ENCODE results near the gene ZNF70. TPM values are rescaled to one million over a fixed set of nuclear protein-coding genes. Genes with fewer than 3 reads are reported as not detected.

The ZNF70 gene
- total RNA-seq, 1 experiment from 2014 or later: 7.1 TPM

DNA sequence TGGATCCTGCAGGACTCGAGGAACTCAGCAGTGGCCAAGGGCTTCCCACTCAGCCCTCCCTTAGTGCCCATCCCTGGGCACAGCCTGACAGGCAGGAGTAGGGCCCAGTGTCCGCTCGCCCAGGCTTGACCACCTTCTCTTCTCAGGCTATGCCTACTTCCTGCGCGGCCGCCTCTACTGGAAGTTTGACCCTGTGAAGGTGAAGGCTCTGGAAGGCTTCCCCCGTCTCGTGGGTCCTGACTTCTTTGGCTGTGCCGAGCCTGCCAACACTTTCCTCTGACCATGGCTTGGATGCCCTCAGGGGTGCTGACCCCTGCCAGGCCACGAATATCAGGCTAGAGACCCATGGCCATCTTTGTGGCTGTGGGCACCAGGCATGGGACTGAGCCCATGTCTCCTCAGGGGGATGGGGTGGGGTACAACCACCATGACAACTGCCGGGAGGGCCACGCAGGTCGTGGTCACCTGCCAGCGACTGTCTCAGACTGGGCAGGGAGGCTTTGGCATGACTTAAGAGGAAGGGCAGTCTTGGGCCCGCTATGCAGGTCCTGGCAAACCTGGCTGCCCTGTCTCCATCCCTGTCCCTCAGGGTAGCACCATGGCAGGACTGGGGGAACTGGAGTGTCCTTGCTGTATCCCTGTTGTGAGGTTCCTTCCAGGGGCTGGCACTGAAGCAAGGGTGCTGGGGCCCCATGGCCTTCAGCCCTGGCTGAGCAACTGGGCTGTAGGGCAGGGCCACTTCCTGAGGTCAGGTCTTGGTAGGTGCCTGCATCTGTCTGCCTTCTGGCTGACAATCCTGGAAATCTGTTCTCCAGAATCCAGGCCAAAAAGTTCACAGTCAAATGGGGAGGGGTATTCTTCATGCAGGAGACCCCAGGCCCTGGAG is 32.6 kb upstream of the ZNF70 start:
- H3K9me3 ChIP-seq (replicated peaks): no peaks in the 10 kb centered on the region
- DNase-seq: no peak
- no peak overlapping the region for H3K27ac ChIP-seq
- peaks cover 31% of the 10 kb centered on the region for H3K4me1 ChIP-seq
- no peak overlapping the region for H3K4me3 ChIP-seq
- H3K27me3 ChIP-seq: no peaks in the 10 kb centered on the region
- H3K36me3 ChIP-seq: no peaks in the 10 kb centered on the region

DNA sequence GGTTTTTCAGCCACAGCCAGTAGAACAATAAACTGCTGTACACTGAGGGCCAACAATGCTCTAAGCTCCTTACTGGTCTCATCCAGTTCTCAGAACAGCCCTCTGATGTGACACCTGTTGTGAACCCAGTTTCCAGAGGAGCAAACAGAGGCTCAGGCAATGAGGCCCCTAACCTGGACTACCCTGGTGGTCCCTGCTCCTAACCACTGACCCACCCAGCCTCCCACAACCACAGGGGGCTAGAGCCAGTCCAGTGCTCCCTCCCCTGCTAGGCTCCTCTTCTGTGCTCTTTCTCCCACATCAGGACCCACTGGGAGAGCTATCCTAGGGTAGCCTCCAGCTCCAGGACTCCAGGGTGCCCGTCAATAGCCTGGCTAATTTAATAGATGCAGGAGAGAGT is 31.8 kb upstream of the ZNF70 start:
- H3K4me3 ChIP-seq: no peak overlapping the region

DNA sequence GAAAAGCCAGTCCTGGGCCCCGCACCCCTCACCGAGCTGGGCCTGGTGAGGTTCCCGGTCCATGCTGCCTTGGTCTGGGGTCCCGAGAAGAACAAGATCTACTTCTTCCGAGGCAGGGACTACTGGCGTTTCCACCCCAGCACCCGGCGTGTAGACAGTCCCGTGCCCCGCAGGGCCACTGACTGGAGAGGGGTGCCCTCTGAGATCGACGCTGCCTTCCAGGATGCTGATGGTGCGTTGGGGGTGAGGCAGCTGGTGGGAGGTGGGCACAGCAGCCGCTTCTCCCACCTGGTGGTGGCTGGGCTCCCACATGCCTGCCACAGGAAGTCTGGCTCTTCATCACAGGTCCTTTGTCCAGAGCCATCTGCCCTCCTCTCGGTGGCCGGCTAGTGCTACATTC is 31.3 kb upstream of the ZNF70 start:
- Histone ChIP-seq H3K27me3 (no peaks in the 10 kb centered on the region), H3K4me1 (peaks cover 42% of the 10 kb centered on the region), H3K9me3 (replicated peaks) (no peaks in the 10 kb centered on the region), H3K36me3 (no peaks in the 10 kb centered on the region), H3K27ac (no peak overlapping the region), H3K4me3 (no peak overlapping the region)
- no peak for DNase-seq

More for the DNA sequence above, 31.8 kb upstream of the ZNF70 start:
- H3K9me3 ChIP-seq (replicated peaks): no peaks in the 10 kb centered on the region
- H3K27me3 ChIP-seq: no peaks in the 10 kb centered on the region
- no peak for DNase-seq
- H3K27ac ChIP-seq: no peak overlapping the region
- H3K4me1 ChIP-seq: peaks cover 39% of the 10 kb centered on the region
- no peaks in the 10 kb centered on the region for H3K36me3 ChIP-seq

DNA sequence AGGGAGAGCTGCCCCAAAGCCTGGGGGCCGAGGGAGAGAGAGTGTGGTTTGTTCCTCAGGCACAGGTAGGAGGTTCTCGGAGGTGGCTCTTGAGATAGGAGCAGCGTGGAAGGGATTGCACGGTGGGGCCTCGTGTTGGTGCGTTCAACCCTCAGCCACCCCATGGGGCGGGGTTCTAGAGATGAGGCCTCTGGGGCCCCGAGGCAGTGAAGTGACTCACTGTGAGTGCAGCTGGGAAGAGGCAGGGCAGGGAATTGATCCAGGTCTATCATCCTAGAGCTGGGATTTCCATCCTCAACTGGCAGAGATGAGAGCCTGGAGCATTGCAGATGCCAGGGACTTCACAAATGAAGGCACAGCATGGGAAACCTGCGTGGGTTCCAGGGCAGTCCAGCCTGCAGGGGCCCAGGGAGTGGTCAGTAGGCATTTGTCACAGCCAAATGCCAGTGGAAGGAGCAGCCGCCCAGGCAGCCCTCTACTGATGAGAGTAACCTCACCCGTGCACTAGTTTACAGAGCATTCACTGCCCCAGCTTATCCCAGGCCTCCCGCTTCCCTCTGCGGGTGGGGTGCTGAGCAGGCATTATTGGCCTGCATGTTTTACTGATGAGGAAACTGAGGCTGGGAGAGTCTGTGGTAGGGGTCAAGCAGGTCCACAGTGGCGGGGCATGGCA is 30.7 kb upstream of the ZNF70 start:
- H3K27me3 ChIP-seq: no peaks in the 10 kb centered on the region
- peak overlapping the region; percentile 20 for H3K4me3 ChIP-seq
- no peaks in the 10 kb centered on the region for H3K36me3 ChIP-seq
- H3K4me1 ChIP-seq: peaks cover 42% of the 10 kb centered on the region
- peak; percentile 81 to 82 for DNase-seq
- no peaks in the 10 kb centered on the region for H3K9me3 ChIP-seq (replicated peaks)
- peak overlapping the region; percentile 56 for H3K27ac ChIP-seq

DNA sequence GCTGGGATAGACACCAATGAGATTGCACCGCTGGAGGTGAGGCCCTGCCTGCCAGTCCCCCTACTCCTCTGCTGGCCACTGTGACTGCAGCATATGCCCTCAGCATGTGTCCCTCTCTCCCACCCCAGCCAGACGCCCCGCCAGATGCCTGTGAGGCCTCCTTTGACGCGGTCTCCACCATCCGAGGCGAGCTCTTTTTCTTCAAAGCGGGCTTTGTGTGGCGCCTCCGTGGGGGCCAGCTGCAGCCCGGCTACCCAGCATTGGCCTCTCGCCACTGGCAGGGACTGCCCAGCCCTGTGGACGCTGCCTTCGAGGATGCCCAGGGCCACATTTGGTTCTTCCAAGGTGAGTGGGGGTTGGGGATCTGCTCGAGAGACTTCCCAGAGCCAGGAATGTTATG is 30.2 kb upstream of the ZNF70 start:
- peak; percentile 72 to 76 for DNase-seq
- Histone ChIP-seq H3K9me3 (replicated peaks) (no peaks in the 10 kb centered on the region), H3K27ac (peak overlapping the region; percentile 56), H3K4me1 (peaks cover 47% of the 10 kb centered on the region), H3K36me3 (no peaks in the 10 kb centered on the region), H3K4me3 (peak overlapping the region; percentile 20), H3K27me3 (no peaks in the 10 kb centered on the region)

DNA sequence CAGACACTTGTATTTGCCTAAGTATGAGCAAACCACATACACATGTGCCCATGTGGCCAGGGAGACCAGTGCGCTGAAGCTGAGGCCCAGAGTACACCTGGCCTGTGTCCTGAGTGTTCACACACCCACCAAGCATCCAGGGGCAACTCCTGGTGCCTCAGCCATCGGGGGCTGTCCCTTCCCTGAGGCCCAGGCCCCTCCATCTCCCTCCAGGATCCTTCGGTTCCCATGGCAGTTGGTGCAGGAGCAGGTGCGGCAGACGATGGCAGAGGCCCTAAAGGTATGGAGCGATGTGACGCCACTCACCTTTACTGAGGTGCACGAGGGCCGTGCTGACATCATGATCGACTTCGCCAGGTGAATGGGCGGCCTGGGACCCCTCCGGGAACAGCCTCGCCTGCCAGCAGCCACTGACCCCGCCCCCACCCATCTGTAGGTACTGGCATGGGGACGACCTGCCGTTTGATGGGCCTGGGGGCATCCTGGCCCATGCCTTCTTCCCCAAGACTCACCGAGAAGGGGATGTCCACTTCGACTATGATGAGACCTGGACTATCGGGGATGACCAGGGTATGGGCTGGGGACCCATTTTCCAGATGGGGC is 29.3 kb upstream of the ZNF70 start:
- no peak overlapping the region for H3K27ac ChIP-seq
- no peak overlapping the region for H3K4me3 ChIP-seq
- H3K4me1 ChIP-seq: peaks cover 54% of the 10 kb centered on the region
- no peak for DNase-seq
- no peaks in the 10 kb centered on the region for H3K9me3 ChIP-seq (replicated peaks)
- H3K27me3 ChIP-seq: no peaks in the 10 kb centered on the region
- no peaks in the 10 kb centered on the region for H3K36me3 ChIP-seq

DNA sequence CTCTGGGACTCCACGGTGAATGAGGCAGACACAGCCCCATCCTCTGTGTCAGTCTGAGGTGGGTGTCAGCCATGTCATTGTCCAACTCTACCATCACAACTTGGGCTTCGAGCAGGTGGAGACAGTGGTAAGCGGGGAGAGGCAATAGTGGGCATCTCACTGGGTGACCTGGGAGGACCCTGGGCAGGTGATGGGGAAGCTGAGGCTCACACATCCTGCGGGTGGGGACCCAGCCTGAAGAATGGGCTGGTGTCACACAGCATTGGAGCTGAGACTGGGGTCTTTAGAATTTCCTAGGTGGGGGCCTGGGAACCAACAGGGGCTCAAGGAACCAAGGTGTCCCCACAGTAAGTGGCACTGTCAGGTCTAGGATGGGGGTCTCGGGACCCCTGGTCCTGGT is 28.8 kb upstream of the ZNF70 start:
- Histone ChIP-seq H3K4me3 (no peak overlapping the region), H3K9me3 (replicated peaks) (no peaks in the 10 kb centered on the region), H3K36me3 (no peaks in the 10 kb centered on the region), H3K4me1 (peaks cover 59% of the 10 kb centered on the region), H3K27me3 (no peaks in the 10 kb centered on the region), H3K27ac (no peak overlapping the region)
- no peak for DNase-seq

DNA sequence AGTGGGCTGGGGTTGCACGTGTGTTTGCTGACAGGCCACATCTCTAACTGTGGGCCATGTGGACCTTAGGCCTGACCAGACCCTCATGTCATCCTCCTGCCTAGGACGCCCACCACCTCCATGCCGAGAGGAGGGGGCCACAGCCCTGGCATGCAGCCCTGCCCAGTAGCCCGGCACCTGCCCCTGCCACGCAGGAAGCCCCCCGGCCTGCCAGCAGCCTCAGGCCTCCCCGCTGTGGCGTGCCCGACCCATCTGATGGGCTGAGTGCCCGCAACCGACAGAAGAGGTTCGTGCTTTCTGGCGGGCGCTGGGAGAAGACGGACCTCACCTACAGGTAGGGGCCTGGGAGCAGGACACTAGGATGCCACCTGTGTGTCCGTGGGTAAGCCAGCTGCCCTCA is 28.2 kb upstream of the ZNF70 start:
- no peaks in the 10 kb centered on the region for H3K9me3 ChIP-seq (replicated peaks)
- DNase-seq: no peak
- H3K4me3 ChIP-seq: no peak overlapping the region
- no peaks in the 10 kb centered on the region for H3K27me3 ChIP-seq
- peaks cover 62% of the 10 kb centered on the region for H3K4me1 ChIP-seq
- H3K27ac ChIP-seq: no peak overlapping the region
- H3K36me3 ChIP-seq: no peaks in the 10 kb centered on the region

DNA sequence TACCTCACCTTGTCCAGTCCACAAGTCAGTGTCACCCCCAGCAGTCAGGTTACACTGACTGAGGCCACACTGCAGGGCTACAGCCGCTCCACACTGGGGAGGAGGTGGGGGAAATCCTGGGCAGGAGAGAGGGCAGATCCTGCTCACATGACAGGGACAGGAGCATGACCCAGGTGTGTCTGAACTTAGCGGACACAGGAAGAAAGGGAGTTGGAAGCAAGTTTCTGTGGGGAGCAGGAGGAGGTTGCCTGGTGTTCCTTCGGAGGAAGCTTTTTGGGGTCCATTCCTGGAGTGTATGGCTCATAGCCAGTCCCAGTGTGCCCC is 27.6 kb upstream of the ZNF70 start:
- no peak for DNase-seq
- H3K27ac ChIP-seq: no peak overlapping the region
- no peaks in the 10 kb centered on the region for H3K27me3 ChIP-seq
- no peak overlapping the region for H3K4me3 ChIP-seq
- peaks cover 62% of the 10 kb centered on the region for H3K4me1 ChIP-seq
- no peaks in the 10 kb centered on the region for H3K9me3 ChIP-seq (replicated peaks)
- no peaks in the 10 kb centered on the region for H3K36me3 ChIP-seq

DNA sequence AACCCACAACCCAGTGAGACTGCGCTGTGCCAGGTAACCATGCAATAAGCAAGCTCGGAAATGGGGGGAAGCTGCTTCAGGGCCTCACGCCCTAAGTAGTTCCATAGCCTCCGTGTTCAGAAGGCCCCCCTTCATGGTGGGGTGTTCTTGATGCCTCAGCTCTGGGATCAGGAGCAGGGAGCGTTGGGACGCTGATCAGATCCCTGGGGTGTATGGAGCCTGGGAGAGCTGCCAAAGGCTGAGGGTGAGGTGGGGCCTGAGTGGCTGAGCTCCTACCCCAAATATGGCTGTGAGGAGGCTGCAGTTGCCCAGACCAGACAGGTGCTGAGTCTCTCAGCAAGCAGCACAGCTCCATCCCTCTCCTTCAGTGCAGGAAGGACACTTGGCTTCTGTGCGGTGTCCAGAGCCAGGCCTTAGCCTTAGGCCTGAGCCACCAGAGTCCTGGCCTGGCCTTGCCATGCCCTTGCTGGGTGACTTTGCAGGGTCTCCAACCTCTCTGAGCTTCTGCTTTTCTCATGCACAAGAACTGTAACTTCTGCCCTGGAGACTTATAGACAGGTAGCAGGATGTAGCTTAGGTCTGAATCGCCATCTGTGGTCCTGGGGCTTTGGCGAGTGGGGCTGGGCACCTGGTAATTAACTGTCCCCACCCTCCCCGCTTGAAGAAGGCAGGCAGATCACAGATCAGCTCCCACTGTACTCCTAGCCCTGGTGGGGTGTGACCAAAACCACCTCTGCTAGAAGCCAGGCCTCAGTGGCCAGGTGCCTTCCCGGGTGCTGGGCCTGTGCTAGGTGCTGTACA is 27.1 kb upstream of the ZNF70 start:
- H3K9me3 ChIP-seq (replicated peaks): no peaks in the 10 kb centered on the region
- DNase-seq: peak; percentile 66 to 71
- no peak overlapping the region for H3K27ac ChIP-seq
- no peaks in the 10 kb centered on the region for H3K36me3 ChIP-seq
- H3K4me1 ChIP-seq: peaks cover 63% of the 10 kb centered on the region
- no peaks in the 10 kb centered on the region for H3K27me3 ChIP-seq
- H3K4me3 ChIP-seq: no peak overlapping the region

DNA sequence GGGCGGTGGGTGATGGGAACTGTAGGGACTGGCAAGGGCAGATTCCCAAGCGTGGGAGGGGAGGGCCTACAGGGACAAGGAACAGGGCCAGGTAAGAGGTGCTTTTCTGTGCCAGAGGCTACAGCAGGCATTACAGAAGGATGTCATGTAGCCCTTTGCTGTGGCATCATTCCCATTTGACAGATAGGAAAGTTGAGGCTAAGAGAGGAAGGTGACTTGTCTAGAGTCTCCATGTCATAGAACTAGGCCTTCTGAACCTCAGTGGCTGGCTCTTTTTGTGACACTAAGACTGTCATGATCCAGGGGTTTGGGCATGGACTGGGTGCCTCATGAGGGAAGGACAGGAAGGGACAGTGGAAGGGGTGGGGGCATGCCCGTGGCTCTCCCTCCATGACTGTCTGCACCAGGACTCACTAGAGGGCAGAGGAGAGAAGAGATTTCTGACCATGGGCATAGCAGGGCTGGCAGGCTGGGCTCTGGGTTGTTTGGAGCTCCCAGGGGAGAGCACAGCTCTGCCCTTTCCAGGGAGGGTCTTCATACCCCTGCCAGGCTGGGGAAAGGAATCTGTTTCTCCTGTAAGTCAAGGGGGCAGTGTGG is 25.0 kb upstream of the ZNF70 start:
- H3K4me1 ChIP-seq: peaks cover 56% of the 10 kb centered on the region
- H3K36me3 ChIP-seq: no peaks in the 10 kb centered on the region
- no peak overlapping the region for H3K4me3 ChIP-seq
- no peaks in the 10 kb centered on the region for H3K9me3 ChIP-seq (replicated peaks)
- no peaks in the 10 kb centered on the region for H3K27me3 ChIP-seq
- no peak overlapping the region for H3K27ac ChIP-seq
- no peak for DNase-seq

DNA sequence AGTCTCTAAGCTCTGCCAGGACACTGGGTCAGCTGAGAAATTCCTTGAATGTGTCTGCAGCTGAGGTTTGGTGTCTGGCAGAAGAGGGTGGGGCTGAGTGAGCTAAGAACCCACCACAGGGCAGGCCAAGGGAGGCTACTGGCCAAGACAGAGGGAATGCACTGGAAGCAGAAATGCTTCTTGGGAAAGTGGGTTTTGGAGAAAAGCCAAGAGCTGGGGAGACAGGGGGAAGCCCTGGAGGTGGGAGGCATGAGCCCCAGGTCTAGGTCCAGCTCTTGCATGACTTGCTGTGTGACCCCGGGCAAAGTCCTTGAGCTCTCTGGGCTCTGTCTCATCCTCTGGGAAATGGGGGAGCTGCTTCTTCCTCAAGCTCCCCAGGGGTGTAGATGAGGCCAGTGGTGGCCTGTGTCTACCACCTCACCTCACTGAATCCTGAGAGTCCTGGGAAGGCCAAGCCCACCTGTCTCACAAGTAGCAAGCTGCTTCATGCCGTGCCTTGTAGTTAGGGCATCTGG is 24.1 kb upstream of the ZNF70 start:
- no peaks in the 10 kb centered on the region for H3K36me3 ChIP-seq
- no peaks in the 10 kb centered on the region for H3K9me3 ChIP-seq (replicated peaks)
- H3K4me3 ChIP-seq: no peak overlapping the region
- H3K4me1 ChIP-seq: peaks cover 57% of the 10 kb centered on the region
- H3K27ac ChIP-seq: no peak overlapping the region
- H3K27me3 ChIP-seq: no peaks in the 10 kb centered on the region
- DNase-seq: peak; percentile 42 to 51

DNA sequence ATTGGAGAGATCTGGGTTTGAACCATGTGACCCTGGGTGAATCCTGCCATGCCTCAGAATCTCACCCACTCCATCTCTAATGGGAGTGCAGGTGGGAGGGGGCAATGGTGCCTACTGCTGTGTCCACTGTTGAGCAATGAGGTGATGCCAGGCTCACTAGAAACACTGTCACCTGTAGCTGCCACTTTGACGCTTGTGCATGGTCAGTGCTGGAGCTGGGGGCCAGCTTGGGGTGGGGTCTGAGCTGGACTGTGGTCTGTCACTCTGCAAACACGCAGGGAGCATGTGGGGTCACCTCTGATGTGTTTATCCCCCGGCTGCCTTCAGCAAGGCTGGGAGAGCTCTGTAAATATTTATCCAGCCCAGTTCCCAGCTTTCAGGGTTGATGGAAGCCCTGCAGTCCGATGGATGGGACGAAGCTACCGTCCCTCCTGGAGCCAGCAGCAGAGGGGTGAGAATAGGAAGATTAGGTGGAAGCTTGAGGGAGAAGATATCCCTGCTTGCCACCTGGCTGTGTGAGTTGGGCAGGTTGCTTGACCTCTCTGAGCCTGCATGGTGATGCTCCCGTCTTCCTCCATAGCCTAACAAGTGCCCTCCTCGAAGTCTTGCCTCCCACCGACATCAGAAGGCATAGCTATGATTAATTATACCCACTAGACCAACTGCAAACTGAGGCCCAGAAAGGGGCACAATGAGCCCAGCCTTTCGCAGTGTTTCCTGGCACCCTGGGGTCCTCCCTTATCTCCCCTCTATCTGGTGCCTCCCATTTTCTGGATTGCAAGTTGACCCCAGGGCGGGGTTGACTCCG is 23.4 kb upstream of the ZNF70 start:
- Histone ChIP-seq H3K27ac (no peak overlapping the region), H3K27me3 (no peaks in the 10 kb centered on the region), H3K4me3 (no peak overlapping the region), H3K36me3 (no peaks in the 10 kb centered on the region), H3K9me3 (replicated peaks) (no peaks in the 10 kb centered on the region), H3K4me1 (peaks cover 64% of the 10 kb centered on the region)
- DNase-seq: no peak
